Upper lobe of left lung (tissue), 6 donors: ENCODE measurements around the gene SLC38A9. TPM values are rescaled to one million over a fixed set of nuclear protein-coding genes. Genes with fewer than 3 reads are reported as not detected.

ENCODE experiments used
- ATAC-seq, 2 donors: fragments of 200-7000 bp; cut with Tn5 transposase; one replicate each; pipeline ENCODE4 v1.9.1; 2022; ENCODE audit warnings: mild to moderate bottlenecking in 2 of 2, moderate library complexity in 2 of 2; ENCODE audit not compliant: low FRiP score in 2 of 2
- DNase-seq, 2 donors: peaks; one replicate each; pipeline ENCODE4 v3.0.0-alpha.2; 2019 to 2020
- H3K27ac ChIP-seq, 4 donors: fragments of 200-600 bp; sonication (generic); one replicate each; pipeline ENCODE4 v1.5.1; 2016 to 2019
- H3K27me3 ChIP-seq, 4 donors: fragments of 200-600 bp; sonication (generic); one replicate each; pipeline ENCODE4 v1.5.1; 2017 to 2019
- H3K36me3 ChIP-seq, 4 donors: fragments of 200-600 bp; sonication (generic); one replicate each; pipeline ENCODE4 v1.5.1; 2016 to 2019
- H3K4me1 ChIP-seq, 4 donors: fragments of 200-600 bp; sonication (generic); one replicate each; pipeline ENCODE4 v1.5.1; 2018 to 2019
- H3K4me3 ChIP-seq, 4 donors: fragments of 200-600 bp; sonication (generic); one replicate each; pipeline ENCODE4 v1.5.1; 2017 to 2019; ENCODE audit warnings: mild to moderate bottlenecking in 2 of 4, moderate library complexity in 1 of 4
- H3K9me3 ChIP-seq, 4 donors: fragments of 200-600 bp; sonication (generic); one replicate each; pipeline ENCODE4 v1.5.1; 2018 to 2019
- CTCF ChIP-seq, 6 experiments: fragments of 450-650 bp in 4 of 6; fragments of 200-600 bp in 2 of 6; sonication (generic) in 2 of 6; IDR thresholded peaks; one replicate each; pipeline ENCODE4 v1.5.1; 2016 to 2019; ENCODE audit warnings: antibody characterized with exemption in 6 of 6
- EP300 ChIP-seq, 4 donors: sonication (generic); formaldehyde crosslinking; IDR thresholded peaks; one replicate each; pipeline ENCODE4 v1.5.1; 2017; ENCODE audit warnings: antibody characterized with exemption in 4 of 4, control low read depth in 2 of 4
- POLR2A ChIP-seq, 4 donors: fragments of 450-650 bp; IDR thresholded peaks; one replicate each; pipeline ENCODE4 v1.5.1; 2016 to 2017; ENCODE audit warnings: antibody characterized with exemption in 4 of 4, mild to moderate bottlenecking in 2 of 4
- POLR2AphosphoS5 ChIP-seq, 2 donors: sonication (generic); formaldehyde crosslinking; IDR thresholded peaks; one replicate each; pipeline ENCODE4 v1.5.1; 2017; ENCODE audit warnings: antibody characterized with exemption in 2 of 2
- WGBS, 2 donors: methylation state at CpG; one replicate each; pipeline ENCODE4 v1.1.5; 2017 to 2018; 5-methylcytosine and 5-hydroxymethylcytosine counted together
- total RNA-seq, 6 donors: library from RNA; depleted of rRNA in 4 of 6; stranded (reverse); fragments of >200 nt in 4 of 6; gene quantifications; one replicate each; pipeline versions ENCODE4 v1.1.0 to v1.2.1, GENCODE V29; 2016 to 2021
- donor health status: DM: no; HTN: no; CAD: no; lungs with moderate emphysema.
- donor health status: DM: no; HTN: yes; CAD: no; lungs with severe emphysema.

Gene SLC38A9
- total RNA-seq, 6 donors from 2014 or later: 14.4 to 41.9 (median 19.9) TPM

GRCh38 chr5:55629815-55630214 is 82.3 kb downstream of the SLC38A9 start:
- Histone ChIP-seq H3K4me1 (peaks cover 14 to 29% (median 25%) of the 10 kb centered on the region in 4 donors), H3K27me3 (no peaks in the 10 kb centered on the region), H3K9me3 (no peaks in the 10 kb centered on the region), H3K4me3 (no peak overlapping the region), H3K36me3 (no peaks in the 10 kb centered on the region), H3K27ac (no peak overlapping the region)
- ATAC-seq (no peak), DNase-seq (no peak)
- whole genome bisulfite sequencing, 2 donors: 73 to 81% methylated on average over 5 of the region's 5 CpGs
- TF ChIP-seq POLR2AphosphoS5 (IDR thresholded peaks at IDR 0.05): no peak
- no peak for TF ChIP-seq CTCF (IDR thresholded peaks at IDR 0.05)
- TF ChIP-seq EP300 (IDR thresholded peaks at IDR 0.05): no peak
- TF ChIP-seq POLR2A (IDR thresholded peaks at IDR 0.05): no peak

- Histone ChIP-seq H3K36me3 (no peaks in the 10 kb centered on the region), H3K4me1 (peaks cover 0 to 20% (median 12%) of the 10 kb centered on the region in 4 donors), H3K4me3 (no peak overlapping the region), H3K27ac (no peak overlapping the region), H3K27me3 (no peaks in the 10 kb centered on the region), H3K9me3 (no peaks in the 10 kb centered on the region)
- no peak for TF ChIP-seq POLR2A (IDR thresholded peaks at IDR 0.05)
- TF ChIP-seq POLR2AphosphoS5 (IDR thresholded peaks at IDR 0.05): no peak
- TF ChIP-seq EP300 (IDR thresholded peaks at IDR 0.05): no peak
- no peak for TF ChIP-seq CTCF (IDR thresholded peaks at IDR 0.05)
- no peak for ATAC-seq
- 46 to 62% methylated on average over 3 of the region's 3 CpGs for WGBS, 2 donors
- no peak for DNase-seq
These were observed 85.3 kb downstream of the SLC38A9 start for GRCh38 chr5:55626790-55627189.

GRCh38 chr5:55625913-55626312 is 86.2 kb downstream of the SLC38A9 start:
- Histone ChIP-seq H3K9me3 (no peaks in the 10 kb centered on the region), H3K36me3 (no peaks in the 10 kb centered on the region), H3K27me3 (no peaks in the 10 kb centered on the region), H3K4me3 (no peak overlapping the region), H3K27ac (peak overlapping the region in 1 of 4 donors; percentile 23), H3K4me1 (peaks cover 7 to 29% (median 19%) of the 10 kb centered on the region in 4 donors)
- ATAC-seq (no peak), DNase-seq (no peak)
- no peak for TF ChIP-seq CTCF (IDR thresholded peaks at IDR 0.05)
- no peak for TF ChIP-seq POLR2AphosphoS5 (IDR thresholded peaks at IDR 0.05)
- no peak for TF ChIP-seq POLR2A (IDR thresholded peaks at IDR 0.05)
- no peak for TF ChIP-seq EP300 (IDR thresholded peaks at IDR 0.05)

GRCh38 chr5:55625589-55625909 is 86.6 kb downstream of the SLC38A9 start:
- Histone ChIP-seq H3K27me3 (no peaks in the 10 kb centered on the region), H3K36me3 (no peaks in the 10 kb centered on the region), H3K4me3 (no peak overlapping the region), H3K27ac (peak overlapping the region in 1 of 4 donors; percentile 35), H3K4me1 (peaks cover 11 to 33% (median 20%) of the 10 kb centered on the region in 4 donors), H3K9me3 (no peaks in the 10 kb centered on the region)
- TF ChIP-seq POLR2AphosphoS5 (IDR thresholded peaks at IDR 0.05) (no peak), EP300 (IDR thresholded peaks at IDR 0.05) (no peak), CTCF (IDR thresholded peaks at IDR 0.05) (no peak), POLR2A (IDR thresholded peaks at IDR 0.05) (no peak)
- no peak for DNase-seq
- ATAC-seq: no peak
- 86 to 93% methylated on average over 4 of the region's 4 CpGs for WGBS, 2 donors

GRCh38 chr5:55624841-55625588 is 87.1 kb downstream of the SLC38A9 start:
- H3K4me1 ChIP-seq: peaks cover 14 to 36% (median 20%) of the 10 kb centered on the region in 4 donors
- no peak for ATAC-seq
- no peak overlapping the region for H3K4me3 ChIP-seq
- DNase-seq: no peak
- WGBS, 2 donors: 85 to 87% methylated on average over 8 of the region's 8 CpGs
- H3K9me3 ChIP-seq: no peaks in the 10 kb centered on the region
- H3K36me3 ChIP-seq: no peaks in the 10 kb centered on the region
- H3K27ac ChIP-seq: peak overlapping the region in 1 of 4 donors; percentile 35
- no peaks in the 10 kb centered on the region for H3K27me3 ChIP-seq
- no peak for TF ChIP-seq CTCF (IDR thresholded peaks at IDR 0.05)
- no peak for TF ChIP-seq POLR2A (IDR thresholded peaks at IDR 0.05)
- TF ChIP-seq POLR2AphosphoS5 (IDR thresholded peaks at IDR 0.05): no peak
- TF ChIP-seq EP300 (IDR thresholded peaks at IDR 0.05): no peak
